SK-N-SH treated with all-trans-retinoic acid at 6 μM for 48 hours (cell line): Measurements from ENCODE around the gene PLCB1.

Experiments
- ARNTL ChIP-seq: fragments of 450-650 bp; formaldehyde crosslinking; IDR thresholded peaks from 2 replicates; pipeline ENCODE4 v1.5.0; 2020; ENCODE audit warnings: low read depth, mild to moderate bottlenecking, moderate library complexity, borderline replicate concordance
- BACH2 ChIP-seq: fragments of 250-450 bp; sonication (Bioruptor Pico); IDR thresholded peaks from 2 replicates; pipeline ENCODE4 v1.9.0; 2021; ENCODE audit warnings: mild to moderate bottlenecking, borderline replicate concordance
- POU6F1 ChIP-seq: fragments of 250-450 bp; sonication (Bioruptor Pico); IDR thresholded peaks from 2 replicates; pipeline ENCODE4 v1.8.0; 2021; ENCODE audit warnings: low read depth, mild to moderate bottlenecking, moderate library complexity, borderline replicate concordance
- PPARA ChIP-seq: fragments of 250-450 bp; sonication (Bioruptor Pico); IDR thresholded peaks from 2 replicates; pipeline ENCODE4 v1.5.0; 2020; ENCODE audit warnings: mild to moderate bottlenecking, borderline replicate concordance
- TOX ChIP-seq: fragments of 250-450 bp; sonication (Bioruptor Pico); IDR thresholded peaks from 2 replicates; pipeline ENCODE4 v1.8.0; 2021; ENCODE audit warnings: mild to moderate bottlenecking, moderate library complexity, borderline replicate concordance
- ZFP3 ChIP-seq: fragments of 250-450 bp; sonication (Bioruptor Pico); IDR thresholded peaks from 2 replicates; pipeline ENCODE4 v1.5.0; 2020; ENCODE audit warnings: mild to moderate bottlenecking, moderate library complexity
- ZFP30 ChIP-seq: fragments of 450-650 bp; formaldehyde crosslinking; IDR thresholded peaks from 2 replicates; pipeline ENCODE4 v1.5.0; 2022; ENCODE audit warnings: mild to moderate bottlenecking, moderate library complexity

- TF ChIP-seq ARNTL (no peak), POU6F1 (CRISPR knock-in tag) (no peak), ZFP3 (CRISPR knock-in tag) (no peak), PPARA (CRISPR knock-in tag) (no peak), BACH2 (no peak), ZFP30 (CRISPR knock-in tag) (no peak), TOX (no peak)
These were observed 591.2 kb downstream of the PLCB1 start for GRCh38 chr20:8723296-8723695.
